Measurements from ENCODE around the gene ATP2A1. TPM values are rescaled to one million over a fixed set of nuclear protein-coding genes. Genes with fewer than 3 reads are reported as not detected.
"Not testable (repeated sequence)": the region's sequence is repeated elsewhere in the genome, so short reads cannot be mapped to it uniquely, and the experiment has no call there.

ATP2A1 gene
- total RNA-seq, 1 donor from 2014 or later: 8.2 TPM

DNA sequence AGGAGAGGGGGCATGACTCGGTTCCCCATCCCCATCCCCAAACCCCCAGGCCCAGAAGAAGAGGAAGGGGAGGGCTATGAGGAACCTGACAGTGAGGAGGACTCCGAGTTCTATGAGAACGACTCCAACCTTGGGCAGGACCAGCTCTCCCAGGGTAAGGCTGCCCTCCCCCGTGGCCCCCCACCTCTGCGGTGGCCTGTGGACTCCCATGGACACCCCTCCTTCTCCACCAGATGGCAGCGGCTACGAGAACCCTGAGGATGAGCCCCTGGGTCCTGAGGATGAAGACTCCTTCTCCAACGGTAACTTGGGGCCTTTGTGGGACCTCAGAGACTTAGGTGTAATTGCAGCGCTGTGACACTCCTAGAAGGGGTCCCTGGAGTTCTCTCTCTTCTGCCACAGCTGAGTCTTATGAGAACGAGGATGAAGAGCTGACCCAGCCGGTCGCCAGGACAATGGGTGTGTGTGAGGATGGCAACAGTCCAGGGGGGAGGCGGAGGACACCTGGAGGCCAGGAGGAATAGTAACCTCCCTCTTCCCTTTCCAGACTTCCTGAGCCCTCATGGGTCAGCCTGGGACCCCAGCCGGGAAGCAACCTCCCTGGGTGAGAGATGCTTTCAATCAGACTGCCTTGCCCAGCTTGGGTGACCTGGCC is 59.1 kb downstream of the ATP2A1 start:
- H3K27me3 Mint-ChIP-seq (ENCODE audit: insufficient read depth, low read depth): peaks cover 5% of the 10 kb centered on the region
- Histone ChIP-seq H3K9me3 (ENCODE audit: low read depth) (no peaks in the 10 kb centered on the region), H3K27me3 (no peaks in the 10 kb centered on the region)

DNA sequence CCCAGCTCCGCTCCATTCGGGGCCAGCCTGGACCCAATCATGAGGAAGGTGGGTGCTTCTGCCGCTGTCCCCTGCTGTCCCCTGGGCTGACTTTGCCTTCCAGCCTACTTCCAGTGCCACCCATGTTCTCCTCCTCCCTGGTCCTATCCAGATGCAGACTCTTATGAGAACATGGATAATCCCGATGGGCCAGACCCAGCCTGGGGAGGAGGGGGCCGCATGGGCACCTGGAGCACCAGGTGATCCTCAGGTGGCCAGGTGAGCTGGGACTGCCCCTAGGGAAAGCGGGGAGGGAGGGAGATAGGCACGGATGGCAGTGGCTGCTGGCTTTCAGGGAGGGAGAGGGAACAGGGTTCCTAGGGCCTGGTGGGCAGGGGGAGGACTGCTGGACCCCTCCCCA is 60.4 kb downstream of the ATP2A1 start:
- H3K4me3 ChIP-seq: no peak overlapping the region
- Mint-ChIP-seq H3K4me1 (peaks cover 9% of the 10 kb centered on the region), H3K36me3 (no peaks in the 10 kb centered on the region), H3K27me3 (ENCODE audit: insufficient read depth, low read depth) (peaks cover 8% of the 10 kb centered on the region), H3K9me3 (no peaks in the 10 kb centered on the region), H3K4me3 (no peak overlapping the region), H3K27ac (no peak overlapping the region)
- no peak for TF ChIP-seq EZH2 (IDR thresholded peaks at IDR 0.05)
- TF ChIP-seq, protein P1, sequence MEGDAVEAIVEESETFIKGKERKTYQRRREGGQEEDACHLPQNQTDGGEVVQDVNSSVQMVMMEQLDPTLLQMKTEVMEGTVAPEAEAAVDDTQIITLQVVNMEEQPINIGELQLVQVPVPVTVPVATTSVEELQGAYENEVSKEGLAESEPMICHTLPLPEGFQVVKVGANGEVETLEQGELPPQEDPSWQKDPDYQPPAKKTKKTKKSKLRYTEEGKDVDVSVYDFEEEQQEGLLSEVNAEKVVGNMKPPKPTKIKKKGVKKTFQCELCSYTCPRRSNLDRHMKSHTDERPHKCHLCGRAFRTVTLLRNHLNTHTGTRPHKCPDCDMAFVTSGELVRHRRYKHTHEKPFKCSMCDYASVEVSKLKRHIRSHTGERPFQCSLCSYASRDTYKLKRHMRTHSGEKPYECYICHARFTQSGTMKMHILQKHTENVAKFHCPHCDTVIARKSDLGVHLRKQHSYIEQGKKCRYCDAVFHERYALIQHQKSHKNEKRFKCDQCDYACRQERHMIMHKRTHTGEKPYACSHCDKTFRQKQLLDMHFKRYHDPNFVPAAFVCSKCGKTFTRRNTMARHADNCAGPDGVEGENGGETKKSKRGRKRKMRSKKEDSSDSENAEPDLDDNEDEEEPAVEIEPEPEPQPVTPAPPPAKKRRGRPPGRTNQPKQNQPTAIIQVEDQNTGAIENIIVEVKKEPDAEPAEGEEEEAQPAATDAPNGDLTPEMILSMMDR (IDR thresholded peaks at IDR 0.05): no peak
- TF ChIP-seq EZH2phosphoT487 (IDR thresholded peaks at IDR 0.05): no peak
- no peak overlapping the region for H2AFZ ChIP-seq (replicated peaks)
- H3K27ac ChIP-seq: no peak overlapping the region
- H4K20me1 ChIP-seq (ENCODE audit: low read depth): no peaks in the 10 kb centered on the region
- no peak for DNase-seq (ENCODE audit: low spot score)
- H3K79me2 ChIP-seq (ENCODE audit: low read depth): no peaks in the 10 kb centered on the region
- no peaks in the 10 kb centered on the region for H3F3A ChIP-seq (ENCODE audit: low read depth)
- H3K9ac ChIP-seq: no peak overlapping the region
- no peaks in the 10 kb centered on the region for H3K4me1 ChIP-seq
- no peaks in the 10 kb centered on the region for H3K9me3 ChIP-seq (ENCODE audit: low read depth)
- no peaks in the 10 kb centered on the region for H3K36me3 ChIP-seq
- H3K4me2 ChIP-seq: no peak overlapping the region
- no peaks in the 10 kb centered on the region for H3K27me3 ChIP-seq

More for the DNA sequence above, 59.1 kb downstream of the ATP2A1 start:
- no peaks in the 10 kb centered on the region for H3K36me3 Mint-ChIP-seq
- Histone ChIP-seq H4K20me1 (ENCODE audit: low read depth) (no peaks in the 10 kb centered on the region), H3F3A (ENCODE audit: low read depth) (no peaks in the 10 kb centered on the region), H3K4me2 (no peak overlapping the region), H3K4me1 (no peaks in the 10 kb centered on the region), H3K79me2 (ENCODE audit: low read depth) (no peaks in the 10 kb centered on the region), H3K27ac (no peak overlapping the region), H3K9ac (no peak overlapping the region), H3K4me3 (no peak overlapping the region), H2AFZ (replicated peaks) (no peak overlapping the region), H3K36me3 (no peaks in the 10 kb centered on the region)
- H3K4me1 Mint-ChIP-seq: peaks cover 10% of the 10 kb centered on the region
- H3K4me3 Mint-ChIP-seq: no peak overlapping the region
- no peak overlapping the region for H3K27ac Mint-ChIP-seq
- no peak for TF ChIP-seq EZH2phosphoT487 (IDR thresholded peaks at IDR 0.05)
- TF ChIP-seq, protein P1 (IDR thresholded peaks at IDR 0.05): no peak
- DNase-seq (ENCODE audit: low spot score): no peak
- H3K9me3 Mint-ChIP-seq: no peaks in the 10 kb centered on the region

DNA sequence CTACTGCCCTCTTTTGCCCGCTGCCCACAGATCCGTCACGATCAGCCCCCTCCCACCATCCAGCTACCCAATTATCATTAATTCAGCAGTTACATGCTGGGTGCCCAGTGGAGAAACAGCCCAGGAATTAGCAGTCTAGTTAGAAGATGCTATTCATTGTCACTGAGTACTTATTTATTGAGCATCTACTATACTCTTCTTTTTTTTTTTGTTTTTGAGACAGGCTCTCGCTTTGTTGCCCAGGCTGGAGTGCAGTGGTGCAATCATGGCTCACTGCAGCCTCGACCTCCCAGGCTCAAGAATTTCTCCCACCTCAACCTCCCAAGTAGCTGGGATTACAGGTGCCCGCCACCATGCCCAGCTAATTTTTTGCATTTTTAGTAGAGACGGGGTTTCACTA is 61.5 kb downstream of the ATP2A1 start:
- H3K4me1 ChIP-seq; H2AFZ ChIP-seq (replicated peaks); H3K36me3 Mint-ChIP-seq; H3K36me3 ChIP-seq; H3K9me3 ChIP-seq (ENCODE audit: low read depth); H3K27me3 Mint-ChIP-seq (ENCODE audit: insufficient read depth, low read depth); H3K9me3 Mint-ChIP-seq; H4K20me1 ChIP-seq (ENCODE audit: low read depth); H3K4me2 ChIP-seq; H3K27me3 ChIP-seq; H3F3A ChIP-seq (ENCODE audit: low read depth); H3K79me2 ChIP-seq (ENCODE audit: low read depth); H3K9ac ChIP-seq; H3K27ac ChIP-seq; DNase-seq (ENCODE audit: low spot score); H3K27ac Mint-ChIP-seq; H3K4me3 ChIP-seq; H3K4me3 Mint-ChIP-seq: not testable (repeated sequence)
- peaks cover 11% of the 10 kb centered on the region for H3K4me1 Mint-ChIP-seq

DNA sequence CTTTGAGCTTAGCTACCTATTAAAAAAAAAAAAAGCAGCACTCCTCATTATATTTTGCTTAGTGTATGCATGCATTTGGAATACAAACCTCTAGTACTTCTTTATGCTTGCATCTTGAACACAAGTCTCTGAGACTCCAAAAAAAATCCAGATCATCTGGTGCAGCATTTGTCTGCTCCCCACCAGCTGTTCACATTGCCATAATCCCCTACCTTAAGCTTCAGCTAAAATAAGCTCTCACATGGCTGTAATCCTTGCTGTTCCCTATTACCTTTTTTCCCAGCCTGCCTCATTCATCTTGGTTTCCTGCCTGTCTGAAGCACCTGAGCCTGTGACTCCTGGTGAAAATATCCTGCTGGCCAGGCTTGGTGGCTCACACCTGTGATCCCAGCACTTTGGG is 65.0 kb downstream of the ATP2A1 start:
- TF ChIP-seq EZH2phosphoT487 (IDR thresholded peaks at IDR 0.05): no peak
- TF ChIP-seq EZH2 (IDR thresholded peaks at IDR 0.05): no peak
- TF ChIP-seq, protein P1 (IDR thresholded peaks at IDR 0.05): no peak
- Histone ChIP-seq H3K9me3 (ENCODE audit: low read depth) (no peaks in the 10 kb centered on the region), H3K4me3 (no peak overlapping the region), H3K9ac (no peak overlapping the region), H3K27ac (no peak overlapping the region), H3K79me2 (ENCODE audit: low read depth) (no peaks in the 10 kb centered on the region), H3K4me2 (no peak overlapping the region), H3K27me3 (peaks cover 19% of the 10 kb centered on the region), H3K4me1 (no peaks in the 10 kb centered on the region), H3K36me3 (no peaks in the 10 kb centered on the region), H3F3A (ENCODE audit: low read depth) (peaks cover 3% of the 10 kb centered on the region), H4K20me1 (ENCODE audit: low read depth) (no peaks in the 10 kb centered on the region), H2AFZ (replicated peaks) (no peak overlapping the region)
- peaks cover 14% of the 10 kb centered on the region for H3K4me1 Mint-ChIP-seq
- H3K27me3 Mint-ChIP-seq (ENCODE audit: insufficient read depth, low read depth): peaks cover 8% of the 10 kb centered on the region
- no peaks in the 10 kb centered on the region for H3K9me3 Mint-ChIP-seq
- no peaks in the 10 kb centered on the region for H3K36me3 Mint-ChIP-seq
- H3K27ac Mint-ChIP-seq: peak overlapping the region; percentile 20
- no peak for DNase-seq (ENCODE audit: low spot score)
- H3K4me3 Mint-ChIP-seq: peak overlapping the region; percentile 19

Measured in neural progenitor cell (in vitro differentiated cells).